ENCODE measurements around the gene PLXNA1.
A peak's percentile ranks its signal among the peaks of the same experiment; 100 is the strongest.

PLXNA1 gene

GRCh38 chr3:126954141-126954842, 28.6 kb upstream of the PLXNA1 start:
- peak in 1 of 2 donors; percentile 10 for DNase-seq

GRCh38 chr3:126955004-126955790, 27.7 kb upstream of the PLXNA1 start:
- peak in 1 of 2 donors; percentile 58 for DNase-seq

- DNase-seq = no peak
These were observed 26.6 kb upstream of the PLXNA1 start for GRCh38 chr3:126956361-126956760.

GRCh38 chr3:126956866-126957650, 25.9 kb upstream of the PLXNA1 start:
- no peak for DNase-seq

- no peak for DNase-seq
These were observed 24.9 kb upstream of the PLXNA1 start for GRCh38 chr3:126957776-126958637.

GRCh38 chr3:126958638-126959085, 24.3 kb upstream of the PLXNA1 start:
- no peak for DNase-seq

- no peak for DNase-seq
These were observed 23.6 kb upstream of the PLXNA1 start for GRCh38 chr3:126959136-126959920.

GRCh38 chr3:126959921-126960603, 22.9 kb upstream of the PLXNA1 start:
- no peak for DNase-seq

GRCh38 chr3:126960604-126960995, 22.3 kb upstream of the PLXNA1 start:
- no peak for DNase-seq

- DNase-seq = no peak
These were observed 21.6 kb upstream of the PLXNA1 start for GRCh38 chr3:126961191-126961790.

GRCh38 chr3:126961791-126962461, 21.0 kb upstream of the PLXNA1 start:
- DNase-seq = no peak

GRCh38 chr3:126962756-126963155, 20.2 kb upstream of the PLXNA1 start:
- no peak for DNase-seq

GRCh38 chr3:126963261-126964190, 19.4 kb upstream of the PLXNA1 start:
- no peak for DNase-seq

- DNase-seq = no peak
These were observed 18.7 kb upstream of the PLXNA1 start for GRCh38 chr3:126964261-126964660.

GRCh38 chr3:126964950-126965349, 18.0 kb upstream of the PLXNA1 start:
- DNase-seq = no peak

GRCh38 chr3:126965526-126966080, 17.3 kb upstream of the PLXNA1 start:
- DNase-seq = no peak

GRCh38 chr3:126967386-126967785, 15.5 kb upstream of the PLXNA1 start:
- DNase-seq = no peak
